ENCODE results near the gene PCNX1.
"Not testable (repeated sequence)": the region's sequence is repeated elsewhere in the genome, so short reads cannot be mapped to it uniquely, and the experiment has no call there.

The PCNX1 gene

GRCh38 chr14:70907176-70907995 is at the start of gene PCNX1:
Gene PCNX1, plus strand, starts transcription at chr14:70907459. Its CDS starts 392 bp downstream, at chr14:70907851.
- DNase-seq: peak; percentile 65

- DNase-seq: no peak
Observed at GRCh38 chr14:70857496-70857890, 49.8 kb upstream of the PCNX1 start.

GRCh38 chr14:70858641-70859040 is 48.6 kb upstream of the PCNX1 start:
- no peak for DNase-seq

- not testable (repeated sequence) for DNase-seq
Observed at GRCh38 chr14:70866992-70867391, 40.3 kb upstream of the PCNX1 start.

- DNase-seq: no peak
Observed at GRCh38 chr14:70871001-70871400, 36.3 kb upstream of the PCNX1 start.

GRCh38 chr14:70871863-70872677 is 35.2 kb upstream of the PCNX1 start:
- no peak for DNase-seq

GRCh38 chr14:70872678-70873020 is 34.6 kb upstream of the PCNX1 start:
- DNase-seq: no peak

- DNase-seq: no peak
Observed at GRCh38 chr14:70873627-70874026, 33.6 kb upstream of the PCNX1 start.

GRCh38 chr14:70875811-70876460 is 31.3 kb upstream of the PCNX1 start:
- not testable (repeated sequence) for DNase-seq

- peak; percentile 10 for DNase-seq
Observed at GRCh38 chr14:70879448-70879847, 27.8 kb upstream of the PCNX1 start.

- not testable (repeated sequence) for DNase-seq
Observed at GRCh38 chr14:70880888-70881287, 26.4 kb upstream of the PCNX1 start.

GRCh38 chr14:70881549-70882177 is 25.6 kb upstream of the PCNX1 start:
- no peak for DNase-seq

- DNase-seq: no peak
Observed at GRCh38 chr14:70882776-70883492, 24.3 kb upstream of the PCNX1 start.

- no peak for DNase-seq
Observed at GRCh38 chr14:70884595-70885342, 22.5 kb upstream of the PCNX1 start.

- DNase-seq: no peak
Observed at GRCh38 chr14:70885343-70886022, 21.8 kb upstream of the PCNX1 start.

GRCh38 chr14:70886421-70887206 is 20.6 kb upstream of the PCNX1 start:
- no peak for DNase-seq

- DNase-seq: no peak
Observed at GRCh38 chr14:70887207-70887681, 20.0 kb upstream of the PCNX1 start.

- DNase-seq: no peak
Observed at GRCh38 chr14:70887737-70888499, 19.3 kb upstream of the PCNX1 start.

GRCh38 chr14:70888681-70889175 is 18.5 kb upstream of the PCNX1 start:
- no peak for DNase-seq

Data from NCI-H446 treated with DMSO at 0.1 percent for 48 hours (cell line).